NCI-H510A (cell line): ENCODE results near the gene CHST6.
"Not testable (repeated sequence)": the region's sequence is repeated elsewhere in the genome, so short reads cannot be mapped to it uniquely, and the experiment has no call there.

Experiments
- DNase-seq: peaks from one replicate; lab custom pipeline; 2025; lab: John Stamatoyannopoulos, UW

CHST6 gene

GRCh38 chr16:75475420-75475847 lies 19.8 kb downstream of the CHST6 start:
- no peak for DNase-seq

- no peak for DNase-seq
These were observed 22.0 kb downstream of the CHST6 start for GRCh38 chr16:75472908-75473877.

GRCh38 chr16:75471723-75472633 lies 23.3 kb downstream of the CHST6 start:
- DNase-seq: no peak

- no peak for DNase-seq
These were observed 28.5 kb downstream of the CHST6 start for GRCh38 chr16:75466760-75467159.

- peak; percentile 86 for DNase-seq
These were observed 30.9 kb downstream of the CHST6 start, which contains the start of gene TMEM170A for GRCh38 chr16:75464122-75464918. Gene TMEM170A, minus strand, starts transcription at chr16:75464689. Its CDS starts 89 bp downstream, at chr16:75464600.

- not testable (repeated sequence) for DNase-seq
These were observed 31.7 kb downstream of the CHST6 start for GRCh38 chr16:75463389-75464121.

GRCh38 chr16:75462806-75463205 lies 32.4 kb downstream of the CHST6 start:
- no peak for DNase-seq

GRCh38 chr16:75461575-75461974 lies 33.7 kb downstream of the CHST6 start:
- no peak for DNase-seq

- no peak for DNase-seq
These were observed 34.8 kb downstream of the CHST6 start for GRCh38 chr16:75460446-75460845.

GRCh38 chr16:75459691-75460090 lies 35.5 kb downstream of the CHST6 start:
- DNase-seq: no peak

- no peak for DNase-seq
These were observed 36.8 kb downstream of the CHST6 start for GRCh38 chr16:75458439-75458838.

GRCh38 chr16:75458029-75458428 lies 37.2 kb downstream of the CHST6 start:
- no peak for DNase-seq

GRCh38 chr16:75457485-75458021 lies 37.7 kb downstream of the CHST6 start:
- DNase-seq: no peak

GRCh38 chr16:75456971-75457370 lies 38.3 kb downstream of the CHST6 start:
- no peak for DNase-seq

GRCh38 chr16:75456486-75456885 lies 38.8 kb downstream of the CHST6 start:
- DNase-seq: not testable (repeated sequence)

- DNase-seq: no peak
These were observed 39.6 kb downstream of the CHST6 start for GRCh38 chr16:75455677-75456076.

- DNase-seq: no peak
These were observed 42.6 kb downstream of the CHST6 start for GRCh38 chr16:75452464-75453190.

- no peak for DNase-seq
These were observed 48.8 kb downstream of the CHST6 start for GRCh38 chr16:75446416-75446815.

GRCh38 chr16:75445298-75445697 lies 49.9 kb downstream of the CHST6 start:
- no peak for DNase-seq

GRCh38 chr16:75443298-75443697 lies 51.9 kb downstream of the CHST6 start:
- DNase-seq: no peak
